Uterus (tissue), 2 donors: ENCODE results near the gene C22orf23.

Experiments
- POLR2A ChIP-seq, 2 donors: fragments of 450-650 bp; IDR thresholded peaks; one replicate each; pipeline ENCODE4 v1.6.1; 2016; ENCODE audit warnings: antibody characterized with exemption in 2 of 2, mild to moderate bottlenecking in 1 of 2, moderate library complexity in 1 of 2
- TF ChIP-seq, protein P1 (sequence below), 4 experiments: fragments of 200-600 bp in 2 of 4; fragments of 450-650 bp in 2 of 4; sonication (generic) in 2 of 4; IDR thresholded peaks; one replicate each; pipeline ENCODE4 v1.5.1; 2016 to 2019; ENCODE audit warnings: antibody characterized with exemption in 4 of 4, mild to moderate bottlenecking in 2 of 4, moderate library complexity in 1 of 4

- no peak for TF ChIP-seq POLR2A (IDR thresholded peaks at IDR 0.05)
- TF ChIP-seq, protein P1, sequence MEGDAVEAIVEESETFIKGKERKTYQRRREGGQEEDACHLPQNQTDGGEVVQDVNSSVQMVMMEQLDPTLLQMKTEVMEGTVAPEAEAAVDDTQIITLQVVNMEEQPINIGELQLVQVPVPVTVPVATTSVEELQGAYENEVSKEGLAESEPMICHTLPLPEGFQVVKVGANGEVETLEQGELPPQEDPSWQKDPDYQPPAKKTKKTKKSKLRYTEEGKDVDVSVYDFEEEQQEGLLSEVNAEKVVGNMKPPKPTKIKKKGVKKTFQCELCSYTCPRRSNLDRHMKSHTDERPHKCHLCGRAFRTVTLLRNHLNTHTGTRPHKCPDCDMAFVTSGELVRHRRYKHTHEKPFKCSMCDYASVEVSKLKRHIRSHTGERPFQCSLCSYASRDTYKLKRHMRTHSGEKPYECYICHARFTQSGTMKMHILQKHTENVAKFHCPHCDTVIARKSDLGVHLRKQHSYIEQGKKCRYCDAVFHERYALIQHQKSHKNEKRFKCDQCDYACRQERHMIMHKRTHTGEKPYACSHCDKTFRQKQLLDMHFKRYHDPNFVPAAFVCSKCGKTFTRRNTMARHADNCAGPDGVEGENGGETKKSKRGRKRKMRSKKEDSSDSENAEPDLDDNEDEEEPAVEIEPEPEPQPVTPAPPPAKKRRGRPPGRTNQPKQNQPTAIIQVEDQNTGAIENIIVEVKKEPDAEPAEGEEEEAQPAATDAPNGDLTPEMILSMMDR (IDR thresholded peaks at IDR 0.05): no peak
Observed at GRCh38 chr22:37925767-37926166, 27.6 kb downstream of the C22orf23 start.
